Neural cell (in vitro differentiated cells): ENCODE results near the gene PLA2G1B. TPM values are rescaled to one million over a fixed set of nuclear protein-coding genes. Genes with fewer than 3 reads are reported as not detected.

Experiments
- H2AFZ ChIP-seq: fragments of 200-600, 300-800 bp; sonication (generic), shearing (Covaris generic); 2 replicates; pipeline ENCODE4 v1.6.0; 2014; ENCODE audit warnings: low read depth, mild to moderate bottlenecking, antibody characterized with exemption, low read length, moderate library complexity
- H3F3A ChIP-seq: fragments of 200-600 bp; shearing (Covaris generic); 2 replicates; pipeline ENCODE4 v1.6.1; 2016; ENCODE audit warnings: mild to moderate bottlenecking, moderate library complexity, mixed read lengths, antibody characterized with exemption, low read length; ENCODE audit not compliant: insufficient read depth, poor library complexity, severe bottlenecking
- H3K27ac ChIP-seq: fragments of 200-600, 300-800 bp; sonication (generic), shearing (Covaris generic); 2 replicates; pipeline ENCODE4 v1.5.1; 2014; ENCODE audit warnings: mild to moderate bottlenecking, low read length, moderate library complexity
- H3K27me3 ChIP-seq: fragments of 300-800, 200-600 bp; sonication (generic), shearing (Covaris generic); 2 replicates; pipeline ENCODE4 v1.6.0; 2014; ENCODE audit warnings: mild to moderate bottlenecking, low read depth, low read length, moderate library complexity; ENCODE audit not compliant: insufficient read depth
- H3K36me3 ChIP-seq: fragments of 300-800, 200-600 bp; sonication (generic), shearing (Covaris generic); 2 replicates; pipeline ENCODE4 v1.5.1; 2014; ENCODE audit warnings: mild to moderate bottlenecking, antibody characterized with exemption, low read length, moderate library complexity; ENCODE audit not compliant: insufficient read depth
- H3K4me2 ChIP-seq: fragments of 300-800, 200-600 bp; sonication (generic), shearing (Covaris generic); 2 replicates; pipeline ENCODE4 v1.6.0; 2014; ENCODE audit warnings: mild to moderate bottlenecking, low read length
- H3K4me3 ChIP-seq: fragments of 300-800, 200-600 bp; sonication (generic), shearing (Covaris generic); 2 replicates; pipeline ENCODE4 v1.5.1; 2014; ENCODE audit warnings: mild to moderate bottlenecking, low read length, moderate library complexity
- H3K79me2 ChIP-seq: fragments of 200-600 bp; shearing (Covaris generic); replicated peaks from 2 replicates; pipeline ENCODE4 v1.6.0; 2014; ENCODE audit warnings: mild to moderate bottlenecking, low read length, moderate library complexity; ENCODE audit not compliant: insufficient read depth
- H3K9ac ChIP-seq: fragments of 300-800, 200-600 bp; sonication (generic), shearing (Covaris generic); 2 replicates; pipeline ENCODE4 v1.6.1; 2016; ENCODE audit warnings: mild to moderate bottlenecking, low read length, mixed read lengths
- H3K9me2 ChIP-seq: fragments of 200-600 bp; shearing (Covaris generic); 2 replicates; pipeline ENCODE4 v1.6.1; 2016; ENCODE audit warnings: mild to moderate bottlenecking, low read length, mixed read lengths; ENCODE audit not compliant: insufficient read depth
- H3K9me3 ChIP-seq: fragments of 200-600, 300-800 bp; sonication (generic), shearing (Covaris generic); 2 replicates; pipeline ENCODE4 v1.6.1; 2016; ENCODE audit warnings: mild to moderate bottlenecking, mixed run types, low read length, moderate library complexity, mixed read lengths
- H4K20me1 ChIP-seq: fragments of 200-600 bp; shearing (Covaris generic); 2 replicates; pipeline ENCODE4 v1.6.1; 2016; ENCODE audit warnings: mild to moderate bottlenecking, mixed run types; ENCODE audit not compliant: insufficient read depth
- CTCF ChIP-seq: fragments of 450-650 bp; IDR thresholded peaks from 2 replicates; pipeline ENCODE4 v1.5.1; 2014; ENCODE audit warnings: antibody characterized with exemption, mild to moderate bottlenecking, moderate library complexity; ENCODE audit not compliant: poor library complexity, severe bottlenecking
- EP300 ChIP-seq: fragments of 450-650 bp; conservative IDR thresholded peaks from 2 replicates; pipeline ENCODE4 v1.6.1; 2014; ENCODE audit warnings: antibody characterized with exemption, mild to moderate bottlenecking, moderate library complexity; ENCODE audit not compliant: poor library complexity, severe bottlenecking
- EZH2 ChIP-seq: fragments of 200-600, 300-800 bp; shearing (Covaris generic), sonication (generic); IDR thresholded peaks from 2 replicates; pipeline ENCODE4 v1.6.1; 2014; ENCODE audit warnings: antibody characterized with exemption, low read length, borderline replicate concordance, mild to moderate bottlenecking; ENCODE audit not compliant: insufficient read depth, poor library complexity, severe bottlenecking
- MXI1 ChIP-seq: fragments of 450-650 bp; conservative IDR thresholded peaks from 2 replicates; pipeline ENCODE4 v1.6.1; 2014; ENCODE audit warnings: antibody characterized with exemption, mild to moderate bottlenecking; ENCODE audit not compliant: poor library complexity, severe bottlenecking
- POLR2AphosphoS5 ChIP-seq: IDR thresholded peaks from 2 replicates; pipeline ENCODE4 v1.6.1; 2012
- RAD21 ChIP-seq: fragments of 450-650 bp; conservative IDR thresholded peaks from 2 replicates; pipeline ENCODE4 v1.6.1; 2014; ENCODE audit warnings: antibody characterized with exemption, mild to moderate bottlenecking, moderate library complexity
- REST ChIP-seq: IDR thresholded peaks from 2 replicates; pipeline ENCODE4 v1.6.1; 2012; ENCODE audit warnings: borderline replicate concordance
- SMC3 ChIP-seq: fragments of 450-650 bp; conservative IDR thresholded peaks from 2 replicates; pipeline ENCODE4 v1.6.1; 2014; ENCODE audit warnings: antibody characterized with exemption, mild to moderate bottlenecking, moderate library complexity; ENCODE audit not compliant: poor library complexity
- TAF1 ChIP-seq: IDR thresholded peaks from 2 replicates; pipeline ENCODE4 v1.6.1; 2012; ENCODE audit warnings: low read depth
- polyA plus RNA-seq: library from polyadenylated mRNA; depleted of rRNA; stranded (reverse); fragments of >200 nt; gene quantifications from 2 replicates; pipeline ENCODE4 v1.2.3, GENCODE V29; 2014

The PLA2G1B gene
- polyA plus RNA-seq, 1 donor from 2014 or later, result not detected

- Histone ChIP-seq H3K9me3 (no peaks in the 10 kb centered on the region), H4K20me1 (no peaks in the 10 kb centered on the region), H3K4me2 (no peak overlapping the region), H2AFZ (no peak overlapping the region), H3F3A (peaks cover 15% of the 10 kb centered on the region), H3K4me3 (no peak overlapping the region), H3K27ac (no peak overlapping the region), H3K36me3 (peaks cover 4% of the 10 kb centered on the region), H3K9ac (no peak overlapping the region), H3K79me2 (peaks cover 68% of the 10 kb centered on the region), H3K27me3 (no peaks in the 10 kb centered on the region), H3K9me2 (no peaks in the 10 kb centered on the region)
- TF ChIP-seq EZH2, result no peak
- no peak for TF ChIP-seq POLR2AphosphoS5
- TF ChIP-seq TAF1, result no peak
- no peak for TF ChIP-seq MXI1
- no peak for TF ChIP-seq REST
- TF ChIP-seq EP300, result no peak
- TF ChIP-seq SMC3, result no peak
- TF ChIP-seq RAD21, result no peak
- no peak for TF ChIP-seq CTCF
Measured at GRCh38 chr12:120364487-120364886, 36.9 kb upstream of the PLA2G1B start.

- Histone ChIP-seq H3K36me3 (peaks cover 4% of the 10 kb centered on the region), H3K27me3 (no peaks in the 10 kb centered on the region), H2AFZ (no peak overlapping the region), H3K27ac (peak overlapping the region; percentile 100), H4K20me1 (no peaks in the 10 kb centered on the region), H3K4me2 (no peak overlapping the region), H3K9me2 (no peaks in the 10 kb centered on the region), H3K4me3 (no peak overlapping the region), H3K9me3 (no peaks in the 10 kb centered on the region), H3K9ac (peak overlapping the region; percentile 95), H3F3A (peaks cover 15% of the 10 kb centered on the region), H3K79me2 (peaks cover 66% of the 10 kb centered on the region)
- no peak for TF ChIP-seq RAD21
- no peak for TF ChIP-seq EP300
- TF ChIP-seq REST, result no peak
- no peak for TF ChIP-seq POLR2AphosphoS5
- no peak for TF ChIP-seq CTCF
- TF ChIP-seq TAF1, result no peak
- TF ChIP-seq SMC3, result no peak
- no peak for TF ChIP-seq MXI1
Measured at GRCh38 chr12:120363274-120363855, 35.8 kb upstream of the PLA2G1B start.
